GM12891 (cell line): ENCODE data around the gene FILIP1L.

Source experiments
- DNase-seq: peaks from one replicate; pipeline ENCODE4 v3.0.0; 2011; ENCODE audit warnings: low spot score; ENCODE audit not compliant: insufficient read length
- FAIRE-seq: peaks from 2 replicates; lab custom pipeline; 2011; peaks lifted over from hg19 to GRCh38; lab: Jason Lieb, UNC
- PAX5 ChIP-seq: IDR thresholded peaks from 2 replicates; pipeline ENCODE4 v1.6.1; 2011; ENCODE audit warnings: low read length, moderate library complexity, mild to moderate bottlenecking; ENCODE audit not compliant: insufficient read depth, severe bottlenecking
- POLR2A ChIP-seq: IDR thresholded peaks from 2 replicates; pipeline ENCODE4 v1.6.1; 2011; ENCODE audit warnings: low read depth, low read length, control low read depth
- POLR2AphosphoS5 ChIP-seq: IDR thresholded peaks from 2 replicates; pipeline ENCODE4 v1.6.1; 2011; ENCODE audit warnings: low read depth, low read length, control low read depth
- POU2F2 ChIP-seq: IDR thresholded peaks from 2 replicates; pipeline ENCODE4 v1.6.1; 2011; ENCODE audit warnings: low read depth, mild to moderate bottlenecking, control low read depth, low read length, moderate library complexity
- SPI1 ChIP-seq: IDR thresholded peaks from 2 replicates; pipeline ENCODE4 v1.6.1; 2011; ENCODE audit warnings: low read depth, low read length, control low read depth
- TAF1 ChIP-seq: IDR thresholded peaks from 2 replicates; pipeline ENCODE4 v1.6.1; 2011; ENCODE audit warnings: low read depth, low read length, control low read depth

The FILIP1L gene

DNA sequence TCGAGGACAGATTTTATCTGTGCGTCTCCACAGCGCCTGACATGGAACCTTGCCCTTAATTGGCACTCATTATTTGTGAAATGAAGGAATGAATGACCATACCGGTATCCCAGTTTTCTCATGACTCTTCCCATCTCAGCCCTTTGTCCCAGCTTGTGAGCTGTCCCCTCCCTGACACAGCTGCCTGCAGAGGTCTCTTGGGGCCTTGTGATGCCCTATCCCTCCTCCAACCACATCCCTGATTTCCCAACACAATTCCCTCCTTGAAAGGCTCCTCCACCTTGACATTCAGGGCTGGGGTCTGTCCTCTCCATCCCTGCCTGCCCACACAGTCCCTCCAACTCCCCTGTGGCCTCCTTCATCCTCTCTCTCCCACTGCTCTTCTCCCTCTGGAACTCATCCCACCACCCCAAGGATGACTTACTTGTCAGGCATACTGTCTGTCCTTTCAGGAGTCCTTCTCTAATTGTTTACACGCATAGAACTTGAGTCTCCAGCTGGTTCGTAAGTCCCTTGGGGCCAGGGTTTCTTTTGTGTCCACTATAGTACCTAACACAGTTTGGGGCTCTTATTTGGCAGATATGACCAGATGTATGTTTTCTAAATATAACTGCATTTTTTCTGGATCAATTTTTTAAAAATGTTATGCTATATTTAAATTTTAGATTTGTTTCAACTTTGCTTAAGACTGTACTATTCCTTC, 35.6 kb upstream of the FILIP1L start:
- TF ChIP-seq POLR2A: no peak
- TF ChIP-seq POU2F2: no peak
- TF ChIP-seq TAF1: no peak
- TF ChIP-seq POLR2AphosphoS5: no peak
- TF ChIP-seq SPI1: no peak
- TF ChIP-seq PAX5: no peak
- no peak for FAIRE-seq
- no peak for DNase-seq

GRCh38 chr3:100149130-100149529, 34.8 kb upstream of the FILIP1L start:
- FAIRE-seq: no peak
- no peak for DNase-seq
- TF ChIP-seq SPI1: no peak

GRCh38 chr3:100144255-100144866, 30.1 kb upstream of the FILIP1L start:
- DNase-seq: no peak
- TF ChIP-seq POLR2A (no peak), POU2F2 (no peak), PAX5 (no peak), SPI1 (peak; percentile 90), TAF1 (no peak), POLR2AphosphoS5 (no peak)
- FAIRE-seq: peak; percentile 54

GRCh38 chr3:100141586-100141985, 27.3 kb upstream of the FILIP1L start:
- DNase-seq (no peak), FAIRE-seq (no peak)
- TF ChIP-seq SPI1 (no peak), POU2F2 (no peak), POLR2A (no peak), PAX5 (no peak), TAF1 (no peak), POLR2AphosphoS5 (no peak)

- FAIRE-seq (no peak), DNase-seq (no peak)
- TF ChIP-seq POLR2A (no peak), TAF1 (no peak), PAX5 (no peak), POLR2AphosphoS5 (no peak), SPI1 (no peak), POU2F2 (no peak)
Observed at GRCh38 chr3:100140976-100141375, 26.7 kb upstream of the FILIP1L start.

DNA sequence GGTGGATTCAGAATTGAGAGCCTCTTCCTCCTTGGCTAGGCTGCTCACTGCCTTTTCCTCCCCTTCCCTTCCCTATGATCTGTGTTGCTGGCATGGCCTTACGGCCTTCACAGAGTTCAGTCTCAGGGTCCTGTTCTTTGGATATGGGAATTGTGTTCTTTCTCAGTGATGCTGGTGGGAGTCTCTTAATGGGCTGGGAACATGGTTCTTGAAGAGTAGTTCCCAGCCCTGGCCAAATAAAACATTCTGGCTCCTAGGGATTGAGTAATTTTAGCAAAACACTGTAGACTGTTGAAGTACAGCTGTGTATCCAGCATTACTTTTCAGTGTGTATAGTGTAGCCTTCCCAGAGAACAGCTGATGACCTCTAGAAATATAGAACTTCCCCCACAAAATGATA, 22.6 kb upstream of the FILIP1L start:
- no peak for TF ChIP-seq PAX5
- TF ChIP-seq TAF1: no peak
- TF ChIP-seq SPI1: no peak
- TF ChIP-seq POLR2AphosphoS5: no peak
- no peak for TF ChIP-seq POU2F2
- no peak for TF ChIP-seq POLR2A

GRCh38 chr3:100131241-100131640, 16.9 kb upstream of the FILIP1L start:
- no peak for TF ChIP-seq PAX5
- TF ChIP-seq POU2F2: no peak
- no peak for TF ChIP-seq POLR2AphosphoS5
- TF ChIP-seq SPI1: no peak
- no peak for TF ChIP-seq TAF1
- no peak for TF ChIP-seq POLR2A
- FAIRE-seq (no peak), DNase-seq (no peak)

More for the DNA sequence above, 22.6 kb upstream of the FILIP1L start:
- DNase-seq (no peak), FAIRE-seq (no peak)

GRCh38 chr3:100129941-100130340, 15.6 kb upstream of the FILIP1L start:
- DNase-seq (no peak), FAIRE-seq (no peak)
- no peak for TF ChIP-seq TAF1
- no peak for TF ChIP-seq SPI1
- no peak for TF ChIP-seq POLR2AphosphoS5
- TF ChIP-seq POLR2A: no peak
- TF ChIP-seq POU2F2: no peak
- no peak for TF ChIP-seq PAX5

DNA sequence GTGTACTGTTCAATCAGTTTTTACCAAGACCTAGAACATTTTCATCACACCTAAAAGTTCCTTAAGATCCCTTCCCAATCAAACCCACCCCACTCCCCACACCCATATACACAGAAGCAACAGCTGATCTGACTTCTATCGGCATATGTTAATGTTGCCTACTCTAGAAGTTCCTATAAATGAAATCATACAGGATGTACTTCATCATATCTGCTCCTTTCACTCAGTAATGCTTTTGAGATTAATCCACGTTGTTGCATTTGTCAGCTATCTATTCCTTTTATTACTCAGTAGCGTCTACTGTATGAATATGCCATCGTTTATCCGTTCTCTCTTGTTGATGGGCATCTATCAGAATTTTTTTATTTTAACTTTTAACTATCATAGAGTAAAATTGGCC, 14.3 kb upstream of the FILIP1L start:
- no peak for DNase-seq
- TF ChIP-seq SPI1 (no peak), POU2F2 (no peak), POLR2A (no peak), TAF1 (no peak), PAX5 (no peak), POLR2AphosphoS5 (no peak)
- FAIRE-seq: no peak

DNA sequence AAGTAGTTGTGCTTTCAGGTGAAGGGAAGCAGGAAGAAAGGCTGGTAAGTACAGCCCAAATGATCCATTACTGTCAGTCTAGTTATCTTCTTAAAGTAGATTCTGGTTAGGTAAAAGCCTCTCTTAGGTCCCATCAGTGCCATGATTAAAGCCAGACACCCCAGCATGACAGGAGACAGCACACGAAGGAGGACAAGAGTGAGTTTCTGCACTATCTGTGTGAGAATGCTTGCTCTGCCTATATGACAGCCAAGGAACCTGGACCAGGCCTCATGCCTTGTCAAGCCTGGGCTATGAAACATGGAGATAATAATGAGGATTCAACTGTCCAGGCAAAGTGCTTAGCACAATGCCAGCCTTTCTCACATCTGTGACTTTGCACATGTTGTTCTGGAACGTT, 13.5 kb upstream of the FILIP1L start:
- TF ChIP-seq POLR2AphosphoS5 (no peak), POU2F2 (no peak), PAX5 (no peak), TAF1 (no peak), SPI1 (no peak), POLR2A (no peak)
- DNase-seq (no peak), FAIRE-seq (no peak)
